Activated CD4-positive, alpha-beta T cell treated with anti-CD3 and anti-CD28 coated beads, Interleukin-2, amount 50 U/mL, for 24 hours (primary cell): ENCODE results near the gene ING4.
A peak's percentile ranks its signal among the peaks of the same experiment; 100 is the strongest.

Experiments used
- DNase-seq, 2 donors: peaks; one replicate each; pipeline ENCODE4 v3.0.0-alpha.2; 2020; ENCODE audit warnings: low read depth in 1 of 2, low spot score in 1 of 2

Gene ING4

GRCh38 chr12:6635856-6636531 lies 26.9 kb downstream of the ING4 start, which contains the start of gene LPAR5:
Gene LPAR5, minus strand, starts transcription at chr12:6635959. Its CDS starts 14,711 bp downstream, at chr12:6621248.
- DNase-seq: no peak

- peak in 1 of 2 donors; percentile 61 for DNase-seq
Observed at GRCh38 chr12:6635375-6635855, 27.5 kb downstream of the ING4 start.

GRCh38 chr12:6632026-6632983 lies 30.6 kb downstream of the ING4 start:
- DNase-seq: peak in 1 of 2 donors; percentile 45

- no peak for DNase-seq
Observed at GRCh38 chr12:6631549-6631961, 31.4 kb downstream of the ING4 start.

GRCh38 chr12:6630736-6631135 lies 32.2 kb downstream of the ING4 start:
- DNase-seq: no peak

GRCh38 chr12:6627616-6628015 lies 35.3 kb downstream of the ING4 start:
- no peak for DNase-seq

- DNase-seq: no peak
Observed at GRCh38 chr12:6626654-6627283, 36.1 kb downstream of the ING4 start.

- no peak for DNase-seq
Observed at GRCh38 chr12:6620885-6621274, 42.0 kb downstream of the ING4 start.

GRCh38 chr12:6620137-6620884 lies 42.6 kb downstream of the ING4 start:
- no peak for DNase-seq

GRCh38 chr12:6618483-6619225 lies 44.3 kb downstream of the ING4 start:
- DNase-seq: no peak

- no peak for DNase-seq
Observed at GRCh38 chr12:6615802-6616201, 47.1 kb downstream of the ING4 start.

GRCh38 chr12:6614513-6615172 lies 48.3 kb downstream of the ING4 start:
- no peak for DNase-seq

- DNase-seq: no peak
Observed at GRCh38 chr12:6613776-6614512, 49.0 kb downstream of the ING4 start.

- DNase-seq: no peak
Observed at GRCh38 chr12:6613015-6613775, 49.7 kb downstream of the ING4 start.

- DNase-seq: no peak
Observed at GRCh38 chr12:6612652-6613014, 50.3 kb downstream of the ING4 start.

GRCh38 chr12:6612247-6612646 lies 50.7 kb downstream of the ING4 start:
- DNase-seq: no peak

GRCh38 chr12:6608592-6609281 lies 54.2 kb downstream of the ING4 start:
- no peak for DNase-seq
